ENCODE data around the gene ISLR.

ISLR gene

DNA sequence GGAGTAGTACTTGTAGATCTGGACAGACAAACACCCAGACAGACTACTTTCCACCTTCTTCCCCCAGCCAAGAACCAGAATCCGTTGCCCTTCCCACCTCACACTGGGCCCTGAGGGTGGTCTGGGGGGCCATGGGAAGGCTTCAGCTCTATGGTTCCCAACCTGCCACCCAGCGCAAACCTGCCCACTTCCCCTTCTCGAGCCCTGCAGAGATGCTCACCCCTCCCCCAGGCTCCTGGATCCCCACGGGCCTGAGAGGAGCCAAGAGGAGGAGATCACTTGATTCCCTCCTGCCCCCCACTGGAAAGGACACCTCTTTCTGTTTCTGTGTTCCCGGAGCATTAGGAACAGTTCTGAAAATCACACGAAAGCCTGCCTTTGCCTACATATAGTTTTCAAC lies 20.4 kb downstream of the ISLR start:
- DNase-seq (ENCODE audit: low read depth) = no peak

GRCh38 chr15:74194572-74195559 lies 21.4 kb downstream of the ISLR start:
- no peak for DNase-seq (ENCODE audit: low read depth)

DNA sequence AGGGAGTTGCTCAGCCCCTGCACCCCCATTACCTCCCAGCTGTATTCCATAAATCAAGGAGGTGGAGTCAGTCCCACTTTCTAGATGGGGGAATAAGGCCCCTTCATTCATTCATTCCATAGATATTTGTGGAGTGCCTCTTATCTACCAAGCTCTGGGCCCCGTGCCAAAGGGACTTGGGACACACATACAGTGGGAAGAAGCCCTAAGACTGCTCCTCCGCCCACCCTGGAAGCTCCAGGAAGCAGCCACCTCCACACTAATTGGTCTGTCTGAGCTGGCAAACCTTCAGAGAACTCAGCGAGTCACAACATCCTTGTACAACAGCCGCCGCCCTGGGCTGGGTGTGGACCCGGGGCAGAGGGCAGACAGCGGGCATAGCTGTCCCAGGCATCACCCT lies 22.7 kb downstream of the ISLR start:
- no peak for DNase-seq (ENCODE audit: low read depth)

DNA sequence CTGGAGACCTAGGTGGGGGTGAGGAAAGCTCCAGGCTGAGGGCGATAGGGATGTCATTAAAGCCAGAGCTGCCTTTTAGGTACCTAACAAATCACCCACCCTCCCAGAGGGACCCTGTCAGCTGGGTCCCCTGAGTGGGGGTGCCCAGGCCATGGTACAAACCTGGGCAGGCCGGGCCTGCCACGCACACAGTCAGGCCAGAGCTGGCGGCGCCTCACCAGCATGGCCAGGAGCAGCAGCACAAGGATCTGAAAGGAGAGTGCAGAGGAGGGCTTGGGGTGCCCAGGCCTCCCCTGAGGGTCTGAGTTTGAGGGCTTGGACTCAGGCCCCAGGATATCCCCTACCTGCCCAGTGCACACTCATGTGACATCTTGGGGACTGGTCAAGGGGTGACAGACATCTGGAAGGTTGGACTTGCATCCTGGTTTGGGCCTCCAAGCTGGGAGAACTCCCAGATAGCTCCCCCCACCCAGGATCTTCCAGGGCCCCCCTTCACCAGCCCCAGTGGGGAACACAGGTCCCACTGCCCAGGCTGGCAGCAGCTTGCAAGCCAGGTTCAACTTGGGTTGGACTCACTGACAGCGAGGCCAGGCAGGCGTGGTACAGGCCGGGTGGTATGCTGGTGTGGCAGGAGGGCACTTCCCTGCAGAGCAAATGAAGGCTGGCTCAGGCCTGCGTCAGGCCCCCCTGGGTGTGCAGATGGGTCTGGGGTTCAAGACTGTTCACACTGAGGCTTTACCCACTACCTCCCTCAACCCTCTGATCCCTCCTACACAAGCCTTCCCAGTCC lies 23.9 kb downstream of the ISLR start:
- DNase-seq (ENCODE audit: low read depth) = no peak

- no peak for DNase-seq (ENCODE audit: low read depth)
These were observed 25.8 kb downstream of the ISLR start for GRCh38 chr15:74199297-74199652.

DNA sequence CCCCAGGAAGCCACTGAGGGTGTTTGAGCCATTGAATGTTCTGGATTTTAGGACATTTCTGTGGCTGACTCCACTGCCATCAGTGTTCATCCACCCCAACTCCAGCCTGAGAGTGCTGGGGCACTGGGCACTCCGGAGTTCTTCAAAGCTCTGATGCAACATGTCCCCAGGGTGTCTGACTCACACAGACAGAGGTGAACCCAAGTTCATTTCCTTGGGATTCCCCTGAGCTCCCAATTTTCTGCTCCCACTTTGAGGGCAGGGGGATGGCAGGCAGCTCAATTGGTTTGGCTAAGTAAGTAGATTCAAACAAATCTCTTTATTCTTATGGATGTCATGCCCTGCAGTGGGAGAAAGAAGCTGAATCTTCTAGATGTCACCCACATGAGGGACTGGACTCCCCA lies 26.9 kb downstream of the ISLR start:
- DNase-seq (ENCODE audit: low read depth) = no peak

GRCh38 chr15:74200871-74201419 lies 27.4 kb downstream of the ISLR start:
- DNase-seq (ENCODE audit: low read depth) = no peak

DNA sequence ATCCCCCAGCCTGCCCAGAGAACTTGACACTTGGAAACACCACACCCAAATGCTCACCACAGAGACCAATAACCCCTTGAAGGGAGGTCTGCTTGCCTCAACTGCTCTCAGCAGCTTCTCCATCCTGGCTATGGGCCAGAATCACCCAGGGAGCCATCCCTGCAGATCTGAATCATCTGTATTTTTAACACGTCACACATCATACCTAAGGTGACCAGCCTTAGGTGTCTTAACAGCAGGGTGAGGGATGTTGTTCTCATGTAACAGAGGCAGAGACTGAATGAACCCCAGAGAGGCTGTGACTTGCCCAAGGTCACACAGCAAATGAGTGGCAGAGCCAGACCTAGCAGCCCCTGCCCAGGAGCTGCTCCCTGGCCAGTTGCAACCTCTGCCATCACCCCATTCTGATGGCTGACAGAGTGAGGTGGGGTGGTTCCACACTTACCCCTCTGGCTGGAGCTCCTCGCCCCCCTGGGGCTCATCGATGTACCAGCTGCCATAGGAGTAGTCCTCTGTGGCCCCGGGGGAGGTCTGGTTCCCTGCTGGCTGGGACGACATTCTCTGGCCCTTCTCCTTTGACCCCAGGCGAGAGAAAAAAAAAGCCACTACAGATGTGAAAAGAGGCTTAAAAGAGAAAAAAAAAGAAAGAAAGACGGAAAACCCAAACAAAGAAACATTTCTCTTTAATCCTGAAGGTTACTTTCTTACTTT lies 28.4 kb downstream of the ISLR start:
- DNase-seq (ENCODE audit: low read depth) = no peak

DNA sequence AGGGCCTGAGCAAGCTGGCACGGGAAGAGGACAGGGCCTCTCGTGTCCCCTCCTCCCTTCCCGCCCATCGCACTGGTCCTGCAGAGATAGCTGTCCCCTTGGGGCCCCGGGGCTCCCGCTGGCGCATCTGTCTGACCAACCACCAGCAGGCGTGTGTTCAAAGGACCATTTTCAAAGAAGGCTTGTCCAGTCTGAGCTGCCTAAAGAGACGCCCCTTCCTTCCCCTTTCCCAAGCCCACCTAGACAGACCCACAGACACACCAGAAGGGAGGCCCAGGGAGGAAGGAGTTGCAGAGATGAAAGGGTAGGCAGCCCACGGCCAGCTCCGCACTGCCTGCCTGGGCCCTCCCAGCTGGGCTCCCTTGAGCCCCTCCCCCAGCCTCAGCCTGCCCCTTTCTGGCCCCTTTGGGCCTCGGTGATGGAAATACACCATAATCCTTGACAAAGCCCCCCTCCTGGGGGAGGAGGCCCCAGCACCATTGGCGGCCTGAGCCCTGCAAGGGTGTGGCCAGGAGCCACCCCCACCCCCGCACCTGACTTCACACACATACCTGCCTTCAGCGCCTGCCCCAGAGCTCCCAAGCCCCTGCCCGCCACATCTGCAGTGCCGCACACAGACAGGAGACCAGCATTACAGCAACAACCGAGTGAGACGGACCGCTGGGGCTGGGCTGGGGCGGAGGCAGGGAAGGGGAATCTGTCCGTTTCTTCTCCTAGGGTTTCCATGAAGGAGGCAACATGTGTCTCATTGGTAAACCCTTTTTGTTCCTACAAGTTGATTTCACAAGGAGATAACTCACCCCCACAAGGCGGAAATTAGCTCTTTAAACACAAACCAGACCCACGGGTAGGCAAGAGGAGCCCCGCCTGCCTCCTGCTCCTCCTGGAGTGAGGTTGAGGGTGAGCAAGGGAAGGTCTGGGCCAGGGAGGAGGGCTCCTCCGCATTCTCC lies 29.2 kb downstream of the ISLR start, which contains the start of gene STRA6:
TSS of gene STRA6 (minus strand) at position 336 of the 950 bp plus-strand sequence. CDS start 520 bp downstream, outside the sequence.
- no peak for DNase-seq (ENCODE audit: low read depth)

GRCh38 chr15:74203914-74204431 lies 30.5 kb downstream of the ISLR start:
- DNase-seq (ENCODE audit: low read depth) = no peak

DNA sequence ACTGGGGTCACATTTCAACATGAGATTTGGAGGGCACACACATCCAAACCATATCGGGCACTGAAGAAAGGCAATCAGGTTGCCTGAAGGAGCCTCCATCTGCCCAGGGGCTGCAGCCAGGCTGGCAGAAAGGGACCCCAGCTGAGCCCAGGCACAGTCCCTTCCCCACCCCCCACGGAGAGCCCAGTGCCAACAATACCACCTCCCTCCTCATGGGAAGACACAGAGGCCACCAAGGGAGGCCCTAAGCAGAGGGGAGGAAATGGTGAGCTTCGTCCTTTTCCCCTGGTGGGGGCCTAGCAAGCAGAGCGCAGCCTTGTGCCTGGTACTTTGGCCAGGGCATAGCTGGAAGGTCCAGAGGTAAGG lies 32.1 kb downstream of the ISLR start:
- no peak for DNase-seq (ENCODE audit: low read depth)

GRCh38 chr15:74206801-74207281 lies 33.3 kb downstream of the ISLR start:
- no peak for DNase-seq (ENCODE audit: low read depth)

- DNase-seq (ENCODE audit: low read depth) = no peak
These were observed 34.3 kb downstream of the ISLR start for GRCh38 chr15:74207652-74208440.

DNA sequence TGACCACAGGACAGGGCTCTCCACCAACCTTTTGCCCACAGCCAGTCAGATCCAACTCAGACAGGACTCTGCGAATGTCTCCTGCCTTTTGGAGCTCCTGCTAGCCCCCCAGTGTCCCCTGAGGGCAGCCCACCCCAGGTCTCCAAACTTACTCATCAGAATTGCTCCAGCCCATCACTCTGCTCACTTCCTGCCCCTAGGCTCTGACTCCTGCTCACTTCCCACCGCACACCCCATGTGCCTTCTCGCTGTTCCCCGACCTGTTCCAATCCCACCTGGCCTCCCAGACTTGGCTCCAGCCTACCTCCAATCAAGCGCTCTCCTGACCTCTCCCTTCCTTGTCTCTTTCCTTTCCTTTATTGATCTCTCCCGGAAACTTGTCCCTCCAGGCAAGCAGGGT lies 35.0 kb downstream of the ISLR start:
- DNase-seq (ENCODE audit: low read depth) = no peak

GRCh38 chr15:74208901-74209559 lies 35.5 kb downstream of the ISLR start:
- DNase-seq (ENCODE audit: low read depth) = no peak

GRCh38 chr15:74209560-74209958 lies 36.0 kb downstream of the ISLR start:
- DNase-seq (ENCODE audit: low read depth) = no peak

DNA sequence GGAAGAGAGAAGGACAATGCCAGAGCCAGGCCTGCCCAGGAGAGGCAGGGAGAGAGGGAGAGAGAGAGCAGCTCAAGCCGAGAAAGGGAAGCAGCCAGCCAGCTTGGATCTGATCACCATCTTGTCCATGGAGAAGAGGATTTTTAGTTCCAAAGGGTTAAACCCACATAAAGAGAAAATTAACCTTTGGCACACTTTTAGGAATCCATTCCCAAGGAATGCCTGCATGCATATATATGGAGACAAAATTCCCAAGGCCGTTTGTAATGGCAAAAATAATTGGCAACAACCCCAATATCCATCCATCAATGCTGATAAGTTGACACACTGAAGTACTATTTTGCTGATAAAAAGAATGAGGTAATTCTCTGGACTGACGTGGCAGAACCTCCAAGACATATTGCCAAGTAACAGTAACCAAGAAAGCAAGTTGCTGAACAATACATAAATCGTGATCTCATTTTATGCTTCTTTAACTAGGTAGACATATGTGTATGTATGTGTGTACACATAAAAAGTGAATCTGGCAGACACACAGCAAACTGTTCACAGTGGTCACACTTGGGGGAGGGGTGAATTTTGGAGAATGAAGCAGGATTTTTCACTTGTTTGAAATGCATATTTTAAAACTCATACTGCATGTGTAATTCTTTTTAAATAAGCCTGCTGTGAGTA lies 36.6 kb downstream of the ISLR start:
- DNase-seq (ENCODE audit: low read depth) = no peak

- no peak for DNase-seq (ENCODE audit: low read depth)
These were observed 37.2 kb downstream of the ISLR start for GRCh38 chr15:74210729-74211128.

GRCh38 chr15:74211656-74212055 lies 38.1 kb downstream of the ISLR start:
- no peak for DNase-seq (ENCODE audit: low read depth)
